HG02885 (cell line): ENCODE data around the gene OR2H2.

Source experiments
- ATAC-seq: cut with Tn5 transposase; IDR thresholded peaks from one replicate; pipeline ENCODE4 v1.9.1; 2021; ENCODE audit warnings: mild to moderate bottlenecking; ENCODE audit not compliant: unreplicated experiment, poor library complexity

OR2H2 gene

GRCh38 chr6:29627755-29628418, 43.0 kb downstream of the OR2H2 start:
- ATAC-seq, result no peak

- peak; percentile 44 for ATAC-seq
These were observed 43.7 kb downstream of the OR2H2 start for GRCh38 chr6:29628419-29629281.

- no peak for ATAC-seq
These were observed 44.6 kb downstream of the OR2H2 start for GRCh38 chr6:29629571-29629970.

GRCh38 chr6:29630315-29630714, 45.4 kb downstream of the OR2H2 start:
- ATAC-seq, result no peak

GRCh38 chr6:29631209-29631810, 46.4 kb downstream of the OR2H2 start:
- no peak for ATAC-seq

GRCh38 chr6:29631860-29632731, 47.2 kb downstream of the OR2H2 start:
- ATAC-seq, result peak; percentile 41

GRCh38 chr6:29632789-29633533, 48.0 kb downstream of the OR2H2 start, which contains the start of gene GABBR1:
Gene GABBR1 (minus strand): TSS chr6:29633183. CDS start chr6:29632385, 798 bp downstream.
- ATAC-seq, result peak; percentile 78

- ATAC-seq, result no peak
These were observed 48.6 kb downstream of the OR2H2 start for GRCh38 chr6:29633534-29633905.

- no peak for ATAC-seq
These were observed 52.3 kb downstream of the OR2H2 start for GRCh38 chr6:29637247-29637646.
